ENCODE measurements around the gene LSP1. TPM values are rescaled to one million over a fixed set of nuclear protein-coding genes. Genes with fewer than 3 reads are reported as not detected.

Gene LSP1
- total RNA-seq, 1 donor from 2014 or later: 600 TPM

GRCh38 chr11:1937616-1938342 lies 84.9 kb downstream of the LSP1 start:
- intact Hi-C loops (cut with micrococcal nuclease): no loop called here

GRCh38 chr11:1938343-1939005 lies 85.6 kb downstream of the LSP1 start:
- intact Hi-C loops (cut with micrococcal nuclease): loop anchor here (1.0 kb wide), 1 partner anchor 24 kb away; no protein-coding TSS in a partner anchor

- intact Hi-C loops (cut with micrococcal nuclease): loop anchor here (1.0 kb wide), 1 partner anchor 25 kb away; no protein-coding TSS in a partner anchor
Measured at GRCh38 chr11:1939006-1939625, 86.2 kb downstream of the LSP1 start.

DNA sequence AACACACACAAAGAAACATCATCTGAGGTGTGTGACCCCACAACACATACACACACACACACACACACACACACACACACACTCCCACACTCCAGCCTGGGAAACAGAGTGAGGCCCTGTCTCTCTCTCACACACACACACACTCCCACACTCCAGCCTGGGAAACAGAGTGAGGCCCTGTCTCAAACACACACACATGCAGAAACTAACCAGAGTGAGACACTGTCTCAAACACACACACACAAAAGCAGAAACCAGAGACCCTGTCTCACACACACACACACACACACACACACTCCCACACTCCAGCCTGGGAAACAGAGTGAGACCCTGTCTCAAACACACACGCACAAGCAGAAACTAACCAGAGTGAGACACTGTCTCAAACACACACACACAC lies 86.9 kb downstream of the LSP1 start:
- intact Hi-C loops (cut with micrococcal nuclease): loop anchor here (1.0 kb wide), 1 partner anchor 25 kb away; no protein-coding TSS in a partner anchor

Other genes starting within 250 kb of the LSP1 start
- gene KRTAP5-3, start 244.6 kb upstream of the LSP1 start, total RNA-seq: not detected in 2 replicates
- gene KRTAP5-4, start 230.9 kb upstream of the LSP1 start, total RNA-seq: not detected in 2 replicates
- gene KRTAP5-5, start 223.3 kb upstream of the LSP1 start, total RNA-seq: not detected in 2 replicates
- gene KRTAP5-6, start 155.9 kb upstream of the LSP1 start, total RNA-seq: not detected in 2 replicates
- gene IFITM10, start 102.5 kb upstream of the LSP1 start, total RNA-seq: 0.66 and 0.68 TPM in 2 replicates
- 118 and 121 TPM in 2 replicates for gene CTSD, start 89.2 kb upstream of the LSP1 start, total RNA-seq
- not detected in 2 replicates for gene SYT8, start 18.1 kb upstream of the LSP1 start, total RNA-seq
- 0.70 and 0.75 TPM in 2 replicates for gene TNNI2, start 14.1 kb upstream of the LSP1 start, total RNA-seq
- gene PRR33, start 38.8 kb downstream of the LSP1 start, total RNA-seq: not detected in 2 replicates
- gene TNNT3, start 66.6 kb downstream of the LSP1 start, total RNA-seq: 4.9 and 7.3 TPM in 2 replicates
- 71.6 and 73.8 TPM in 2 replicates for gene MRPL23, start 94.2 kb downstream of the LSP1 start, total RNA-seq
- not detected in 2 replicates for gene H19, start 144.8 kb downstream of the LSP1 start, total RNA-seq